HG03378 (cell line): ENCODE measurements around the gene ITPR2.
"Not testable (repeated sequence)": the region's sequence is repeated elsewhere in the genome, so short reads cannot be mapped to it uniquely, and the experiment has no call there.

Experiments
- ATAC-seq: cut with Tn5 transposase; IDR thresholded peaks from one replicate; pipeline ENCODE4 v1.9.1; 2021; ENCODE audit warnings: mild to moderate bottlenecking, moderate library complexity; ENCODE audit not compliant: unreplicated experiment

Gene ITPR2

GRCh38 chr12:26680727-26681455 is 152.1 kb downstream of the ITPR2 start:
- ATAC-seq, result no peak

- no peak for ATAC-seq
Measured at GRCh38 chr12:26678697-26679660, 154.0 kb downstream of the ITPR2 start.

- ATAC-seq, result not testable (repeated sequence)
Measured at GRCh38 chr12:26671487-26671886, 161.5 kb downstream of the ITPR2 start.

- no peak for ATAC-seq
Measured at GRCh38 chr12:26668847-26669246, 164.1 kb downstream of the ITPR2 start.

GRCh38 chr12:26668230-26668629 is 164.8 kb downstream of the ITPR2 start:
- ATAC-seq, result no peak

GRCh38 chr12:26666286-26666685 is 166.7 kb downstream of the ITPR2 start:
- no peak for ATAC-seq

- no peak for ATAC-seq
Measured at GRCh38 chr12:26661399-26661798, 171.6 kb downstream of the ITPR2 start.

- ATAC-seq, result no peak
Measured at GRCh38 chr12:26659930-26660329, 173.1 kb downstream of the ITPR2 start.

- no peak for ATAC-seq
Measured at GRCh38 chr12:26658991-26659390, 174.0 kb downstream of the ITPR2 start.

- ATAC-seq, result no peak
Measured at GRCh38 chr12:26654623-26655022, 178.4 kb downstream of the ITPR2 start.

- no peak for ATAC-seq
Measured at GRCh38 chr12:26651566-26652188, 181.3 kb downstream of the ITPR2 start.

GRCh38 chr12:26651036-26651435 is 182.0 kb downstream of the ITPR2 start:
- ATAC-seq, result no peak

- ATAC-seq, result no peak
Measured at GRCh38 chr12:26648999-26649398, 184.0 kb downstream of the ITPR2 start.

- ATAC-seq, result no peak
Measured at GRCh38 chr12:26648584-26648983, 184.4 kb downstream of the ITPR2 start.

GRCh38 chr12:26648066-26648465 is 184.9 kb downstream of the ITPR2 start:
- ATAC-seq, result no peak

- no peak for ATAC-seq
Measured at GRCh38 chr12:26647088-26647487, 185.9 kb downstream of the ITPR2 start.

- no peak for ATAC-seq
Measured at GRCh38 chr12:26646571-26646970, 186.4 kb downstream of the ITPR2 start.

- not testable (repeated sequence) for ATAC-seq
Measured at GRCh38 chr12:26644376-26644775, 188.6 kb downstream of the ITPR2 start.

- ATAC-seq, result no peak
Measured at GRCh38 chr12:26643532-26644315, 189.3 kb downstream of the ITPR2 start.

GRCh38 chr12:26642361-26642760 is 190.6 kb downstream of the ITPR2 start:
- ATAC-seq, result no peak
